ENCODE measurements around the gene OR2H2.

The OR2H2 gene

DNA sequence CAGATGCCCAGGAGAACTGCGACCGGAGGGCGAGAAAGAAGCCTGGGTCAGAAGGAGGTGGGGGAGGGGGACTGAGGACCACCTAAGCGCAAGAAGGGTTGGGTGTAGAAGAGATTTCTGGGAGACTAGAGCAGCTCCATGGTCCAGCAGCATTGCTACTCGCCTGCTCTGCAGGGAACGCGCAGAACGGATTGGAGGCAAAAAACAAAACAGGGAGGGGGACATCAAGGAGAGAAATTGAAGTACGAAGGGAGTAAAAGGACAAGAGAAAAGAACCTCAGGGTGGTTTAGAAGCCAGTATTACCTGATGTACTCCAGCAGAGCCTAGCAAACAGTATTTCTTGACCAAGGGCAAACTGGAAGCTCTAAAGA is 48.6 kb downstream of the OR2H2 start:
- peak; percentile 26 for ATAC-seq
- TF ChIP-seq CSDC2 (CRISPR knock-in tag; IDR thresholded peaks at IDR 0.05) (no peak), ZFP3 (CRISPR knock-in tag; IDR thresholded peaks at IDR 0.05) (no peak), TOX (CRISPR knock-in tag; IDR thresholded peaks at IDR 0.05; ENCODE audit: borderline replicate concordance) (no peak), GLIS3 (CRISPR knock-in tag; IDR thresholded peaks at IDR 0.05) (no peak), PPARA (CRISPR knock-in tag; IDR thresholded peaks at IDR 0.05; ENCODE audit: borderline replicate concordance) (no peak), TCF4 (CRISPR knock-in tag; IDR thresholded peaks at IDR 0.05; ENCODE audit: borderline replicate concordance) (no peak), ESRRG (CRISPR knock-in tag; IDR thresholded peaks at IDR 0.05) (no peak), RARB (CRISPR knock-in tag; IDR thresholded peaks at IDR 0.05) (no peak), ZC3H10 (CRISPR knock-in tag; IDR thresholded peaks at IDR 0.05) (no peak)
- TF ChIP-seq, protein P1, sequence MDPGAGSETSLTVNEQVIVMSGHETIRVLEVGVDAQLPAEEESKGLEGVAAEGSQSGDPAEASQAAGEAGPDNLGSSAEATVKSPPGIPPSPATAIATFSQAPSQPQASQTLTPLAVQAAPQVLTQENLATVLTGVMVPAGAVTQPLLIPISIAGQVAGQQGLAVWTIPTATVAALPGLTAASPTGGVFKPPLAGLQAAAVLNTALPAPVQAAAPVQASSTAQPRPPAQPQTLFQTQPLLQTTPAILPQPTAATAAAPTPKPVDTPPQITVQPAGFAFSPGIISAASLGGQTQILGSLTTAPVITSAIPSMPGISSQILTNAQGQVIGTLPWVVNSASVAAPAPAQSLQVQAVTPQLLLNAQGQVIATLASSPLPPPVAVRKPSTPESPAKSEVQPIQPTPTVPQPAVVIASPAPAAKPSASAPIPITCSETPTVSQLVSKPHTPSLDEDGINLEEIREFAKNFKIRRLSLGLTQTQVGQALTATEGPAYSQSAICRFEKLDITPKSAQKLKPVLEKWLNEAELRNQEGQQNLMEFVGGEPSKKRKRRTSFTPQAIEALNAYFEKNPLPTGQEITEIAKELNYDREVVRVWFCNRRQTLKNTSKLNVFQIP (CRISPR knock-in tag; IDR thresholded peaks at IDR 0.05; ENCODE audit: borderline replicate concordance, low read depth) = no peak
- TF ChIP-seq, protein P2, sequence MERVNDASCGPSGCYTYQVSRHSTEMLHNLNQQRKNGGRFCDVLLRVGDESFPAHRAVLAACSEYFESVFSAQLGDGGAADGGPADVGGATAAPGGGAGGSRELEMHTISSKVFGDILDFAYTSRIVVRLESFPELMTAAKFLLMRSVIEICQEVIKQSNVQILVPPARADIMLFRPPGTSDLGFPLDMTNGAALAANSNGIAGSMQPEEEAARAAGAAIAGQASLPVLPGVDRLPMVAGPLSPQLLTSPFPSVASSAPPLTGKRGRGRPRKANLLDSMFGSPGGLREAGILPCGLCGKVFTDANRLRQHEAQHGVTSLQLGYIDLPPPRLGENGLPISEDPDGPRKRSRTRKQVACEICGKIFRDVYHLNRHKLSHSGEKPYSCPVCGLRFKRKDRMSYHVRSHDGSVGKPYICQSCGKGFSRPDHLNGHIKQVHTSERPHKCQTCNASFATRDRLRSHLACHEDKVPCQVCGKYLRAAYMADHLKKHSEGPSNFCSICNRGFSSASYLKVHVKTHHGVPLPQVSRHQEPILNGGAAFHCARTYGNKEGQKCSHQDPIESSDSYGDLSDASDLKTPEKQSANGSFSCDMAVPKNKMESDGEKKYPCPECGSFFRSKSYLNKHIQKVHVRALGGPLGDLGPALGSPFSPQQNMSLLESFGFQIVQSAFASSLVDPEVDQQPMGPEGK (CRISPR knock-in tag; IDR thresholded peaks at IDR 0.05; ENCODE audit: borderline replicate concordance) = no peak
- TF ChIP-seq, protein P3, sequence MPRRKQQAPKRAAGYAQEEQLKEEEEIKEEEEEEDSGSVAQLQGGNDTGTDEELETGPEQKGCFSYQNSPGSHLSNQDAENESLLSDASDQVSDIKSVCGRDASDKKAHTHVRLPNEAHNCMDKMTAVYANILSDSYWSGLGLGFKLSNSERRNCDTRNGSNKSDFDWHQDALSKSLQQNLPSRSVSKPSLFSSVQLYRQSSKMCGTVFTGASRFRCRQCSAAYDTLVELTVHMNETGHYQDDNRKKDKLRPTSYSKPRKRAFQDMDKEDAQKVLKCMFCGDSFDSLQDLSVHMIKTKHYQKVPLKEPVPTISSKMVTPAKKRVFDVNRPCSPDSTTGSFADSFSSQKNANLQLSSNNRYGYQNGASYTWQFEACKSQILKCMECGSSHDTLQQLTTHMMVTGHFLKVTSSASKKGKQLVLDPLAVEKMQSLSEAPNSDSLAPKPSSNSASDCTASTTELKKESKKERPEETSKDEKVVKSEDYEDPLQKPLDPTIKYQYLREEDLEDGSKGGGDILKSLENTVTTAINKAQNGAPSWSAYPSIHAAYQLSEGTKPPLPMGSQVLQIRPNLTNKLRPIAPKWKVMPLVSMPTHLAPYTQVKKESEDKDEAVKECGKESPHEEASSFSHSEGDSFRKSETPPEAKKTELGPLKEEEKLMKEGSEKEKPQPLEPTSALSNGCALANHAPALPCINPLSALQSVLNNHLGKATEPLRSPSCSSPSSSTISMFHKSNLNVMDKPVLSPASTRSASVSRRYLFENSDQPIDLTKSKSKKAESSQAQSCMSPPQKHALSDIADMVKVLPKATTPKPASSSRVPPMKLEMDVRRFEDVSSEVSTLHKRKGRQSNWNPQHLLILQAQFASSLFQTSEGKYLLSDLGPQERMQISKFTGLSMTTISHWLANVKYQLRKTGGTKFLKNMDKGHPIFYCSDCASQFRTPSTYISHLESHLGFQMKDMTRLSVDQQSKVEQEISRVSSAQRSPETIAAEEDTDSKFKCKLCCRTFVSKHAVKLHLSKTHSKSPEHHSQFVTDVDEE (CRISPR knock-in tag; IDR thresholded peaks at IDR 0.05) = no peak
- TF ChIP-seq, protein P4, sequence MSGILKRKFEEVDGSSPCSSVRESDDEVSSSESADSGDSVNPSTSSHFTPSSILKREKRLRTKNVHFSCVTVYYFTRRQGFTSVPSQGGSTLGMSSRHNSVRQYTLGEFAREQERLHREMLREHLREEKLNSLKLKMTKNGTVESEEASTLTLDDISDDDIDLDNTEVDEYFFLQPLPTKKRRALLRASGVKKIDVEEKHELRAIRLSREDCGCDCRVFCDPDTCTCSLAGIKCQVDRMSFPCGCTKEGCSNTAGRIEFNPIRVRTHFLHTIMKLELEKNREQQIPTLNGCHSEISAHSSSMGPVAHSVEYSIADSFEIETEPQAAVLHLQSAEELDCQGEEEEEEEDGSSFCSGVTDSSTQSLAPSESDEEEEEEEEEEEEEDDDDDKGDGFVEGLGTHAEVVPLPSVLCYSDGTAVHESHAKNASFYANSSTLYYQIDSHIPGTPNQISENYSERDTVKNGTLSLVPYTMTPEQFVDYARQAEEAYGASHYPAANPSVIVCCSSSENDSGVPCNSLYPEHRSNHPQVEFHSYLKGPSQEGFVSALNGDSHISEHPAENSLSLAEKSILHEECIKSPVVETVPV (CRISPR knock-in tag; IDR thresholded peaks at IDR 0.05) = no peak

DNA sequence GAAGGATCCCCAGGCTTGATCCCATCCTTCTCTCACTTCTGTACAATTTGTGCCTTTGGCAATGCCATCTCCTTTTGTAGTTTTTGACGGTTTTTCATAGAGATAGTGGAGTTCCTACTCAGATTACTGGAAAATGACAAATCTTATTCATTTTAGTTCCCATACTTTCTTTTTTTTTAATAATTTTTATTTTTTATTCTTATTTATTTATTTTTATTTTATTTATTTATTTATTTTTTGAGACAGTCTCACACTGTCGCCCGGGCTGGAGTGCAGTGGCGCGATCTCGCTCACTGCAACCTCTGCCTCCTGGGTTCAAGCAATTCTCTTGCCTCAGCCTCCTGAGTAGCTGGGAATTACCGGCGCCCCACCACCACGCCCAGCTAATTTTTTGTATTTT is 52.3 kb downstream of the OR2H2 start:
- no peak for ATAC-seq
- TF ChIP-seq, protein P1 (CRISPR knock-in tag; IDR thresholded peaks at IDR 0.05; ENCODE audit: borderline replicate concordance, low read depth) = no peak
- TF ChIP-seq BACH2 (CRISPR knock-in tag; IDR thresholded peaks at IDR 0.05; ENCODE audit: borderline replicate concordance) = no peak
- TF ChIP-seq, protein P3 (CRISPR knock-in tag; IDR thresholded peaks at IDR 0.05) = no peak
- TF ChIP-seq ZFP3 (CRISPR knock-in tag; IDR thresholded peaks at IDR 0.05) = no peak
- TF ChIP-seq ZFP30 (CRISPR knock-in tag; IDR thresholded peaks at IDR 0.05) = no peak
- no peak for TF ChIP-seq ZC3H10 (CRISPR knock-in tag; IDR thresholded peaks at IDR 0.05)
- no peak for TF ChIP-seq SNAI2 (CRISPR knock-in tag; IDR thresholded peaks at IDR 0.05)
- TF ChIP-seq ISL1 (CRISPR knock-in tag; IDR thresholded peaks at IDR 0.05) = no peak
- no peak for TF ChIP-seq ZNF70 (CRISPR knock-in tag; IDR thresholded peaks at IDR 0.05)
- TF ChIP-seq, protein P5, sequence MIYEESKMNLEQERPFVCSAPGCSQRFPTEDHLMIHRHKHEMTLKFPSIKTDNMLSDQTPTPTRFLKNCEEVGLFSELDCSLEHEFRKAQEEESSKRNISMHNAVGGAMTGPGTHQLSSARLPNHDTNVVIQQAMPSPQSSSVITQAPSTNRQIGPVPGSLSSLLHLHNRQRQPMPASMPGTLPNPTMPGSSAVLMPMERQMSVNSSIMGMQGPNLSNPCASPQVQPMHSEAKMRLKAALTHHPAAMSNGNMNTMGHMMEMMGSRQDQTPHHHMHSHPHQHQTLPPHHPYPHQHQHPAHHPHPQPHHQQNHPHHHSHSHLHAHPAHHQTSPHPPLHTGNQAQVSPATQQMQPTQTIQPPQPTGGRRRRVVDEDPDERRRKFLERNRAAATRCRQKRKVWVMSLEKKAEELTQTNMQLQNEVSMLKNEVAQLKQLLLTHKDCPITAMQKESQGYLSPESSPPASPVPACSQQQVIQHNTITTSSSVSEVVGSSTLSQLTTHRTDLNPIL (CRISPR knock-in tag; IDR thresholded peaks at IDR 0.05; ENCODE audit: low read depth) = no peak
- no peak for TF ChIP-seq ZNF565 (CRISPR knock-in tag; conservative IDR thresholded peaks at IDR 0.05; ENCODE audit: low read depth)
- no peak for TF ChIP-seq GLIS3 (CRISPR knock-in tag; IDR thresholded peaks at IDR 0.05)
- TF ChIP-seq TCF4 (CRISPR knock-in tag; IDR thresholded peaks at IDR 0.05; ENCODE audit: borderline replicate concordance) = no peak
- no peak for TF ChIP-seq OSR1 (CRISPR knock-in tag; IDR thresholded peaks at IDR 0.05)
- TF ChIP-seq CSDC2 (CRISPR knock-in tag; IDR thresholded peaks at IDR 0.05) = no peak
